Body of pancreas (tissue), 4 donors: Measurements from ENCODE around the gene LMAN2. TPM values are rescaled to one million over a fixed set of nuclear protein-coding genes. Genes with fewer than 3 reads are reported as not detected.

Source experiments
- ATAC-seq: fragments of 150-250 bp; one replicate; pipeline ENCODE4 v1.9.1; 2016
- DNase-seq, 4 donors: peaks; one replicate each; pipeline ENCODE4 v3.0.0-alpha.2; 2019
- H3K27ac ChIP-seq, 4 donors: fragments of 200-600 bp; sonication (generic); 1 replicate in 3 of 4; 2 replicates in 1 of 4; pipeline versions ENCODE4 v1.5.1 to v1.6.1; 2016 to 2019; ENCODE audit warnings: mild to moderate bottlenecking in 1 of 4, mixed read lengths in 1 of 4, moderate library complexity in 1 of 4
- H3K27me3 ChIP-seq, 2 donors: fragments of 200-600 bp; sonication (generic); one replicate each; pipeline ENCODE4 v1.6.0; 2016; ENCODE audit warnings: mild to moderate bottlenecking in 1 of 2
- H3K36me3 ChIP-seq, 2 donors: fragments of 200-600 bp; sonication (generic); replicated peaks in 1 of 2; 2 replicates each; pipeline ENCODE4 v1.5.1; 2016; ENCODE audit warnings: low read depth in 2 of 2; ENCODE audit not compliant: insufficient read depth in 1 of 2
- H3K4me1 ChIP-seq: fragments of 200-600 bp; sonication (generic); one replicate; pipeline ENCODE4 v1.6.0; 2016
- H3K4me3 ChIP-seq, 2 donors: fragments of 200-600 bp; sonication (generic); 1 replicate in 1 of 2; 2 replicates in 1 of 2; pipeline ENCODE4 v1.5.1; 2016 to 2019
- H3K9me3 ChIP-seq, 3 donors: fragments of 200-600 bp; sonication (generic); 1 replicate in 2 of 3; 2 replicates in 1 of 3; pipeline ENCODE4 v1.5.1; 2016
- POLR2A ChIP-seq, 3 donors: fragments of 450-650 bp; IDR thresholded peaks; one replicate each; pipeline ENCODE4 v1.6.1; 2016; ENCODE audit warnings: antibody characterized with exemption in 3 of 3, mild to moderate bottlenecking in 2 of 3
- WGBS, 2 donors: methylation state at CpG; one replicate each; pipeline ENCODE4 v1.1.5; 2017; 5-methylcytosine and 5-hydroxymethylcytosine counted together
- intact Hi-C: fragments of 100-400 bp; cut with DNase I; formaldehyde crosslinking; loops from one replicate; pipeline ENCODE4 v1.15.1; 2023
- total RNA-seq, 2 donors: library from RNA; depleted of rRNA; stranded (reverse); fragments of >200 nt; gene quantifications; one replicate each; pipeline ENCODE4 v1.1.0, GENCODE V29; 2016
- TF ChIP-seq, protein P1 (sequence below), 7 experiments: fragments of 450-650 bp in 4 of 7; fragments of 200-600 bp in 3 of 7; sonication (generic) in 3 of 7; IDR thresholded peaks; one replicate each; pipeline ENCODE4 v1.5.1; 2016 to 2019; ENCODE audit warnings: antibody characterized with exemption in 7 of 7

The LMAN2 gene
- total RNA-seq, 2 donors from 2014 or later, result 218 to 227 TPM

- DNase-seq (no peak), ATAC-seq (no peak)
- no peaks in the 10 kb centered on the region for H3K27me3 ChIP-seq
- no peak for TF ChIP-seq POLR2A (IDR thresholded peaks at IDR 0.05)
- TF ChIP-seq, protein P1, sequence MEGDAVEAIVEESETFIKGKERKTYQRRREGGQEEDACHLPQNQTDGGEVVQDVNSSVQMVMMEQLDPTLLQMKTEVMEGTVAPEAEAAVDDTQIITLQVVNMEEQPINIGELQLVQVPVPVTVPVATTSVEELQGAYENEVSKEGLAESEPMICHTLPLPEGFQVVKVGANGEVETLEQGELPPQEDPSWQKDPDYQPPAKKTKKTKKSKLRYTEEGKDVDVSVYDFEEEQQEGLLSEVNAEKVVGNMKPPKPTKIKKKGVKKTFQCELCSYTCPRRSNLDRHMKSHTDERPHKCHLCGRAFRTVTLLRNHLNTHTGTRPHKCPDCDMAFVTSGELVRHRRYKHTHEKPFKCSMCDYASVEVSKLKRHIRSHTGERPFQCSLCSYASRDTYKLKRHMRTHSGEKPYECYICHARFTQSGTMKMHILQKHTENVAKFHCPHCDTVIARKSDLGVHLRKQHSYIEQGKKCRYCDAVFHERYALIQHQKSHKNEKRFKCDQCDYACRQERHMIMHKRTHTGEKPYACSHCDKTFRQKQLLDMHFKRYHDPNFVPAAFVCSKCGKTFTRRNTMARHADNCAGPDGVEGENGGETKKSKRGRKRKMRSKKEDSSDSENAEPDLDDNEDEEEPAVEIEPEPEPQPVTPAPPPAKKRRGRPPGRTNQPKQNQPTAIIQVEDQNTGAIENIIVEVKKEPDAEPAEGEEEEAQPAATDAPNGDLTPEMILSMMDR (IDR thresholded peaks at IDR 0.05), result no peak
- no peak overlapping the region for H3K27ac ChIP-seq
- WGBS, 2 donors, result 88 to 100% methylated on average over 2 to 8 of the region's 8 CpGs
- no peak overlapping the region for H3K4me3 ChIP-seq
- no peaks in the 10 kb centered on the region for H3K36me3 ChIP-seq
- intact Hi-C loops, result loop anchor here (5.0 kb wide), 1 partner anchor 116 kb away; no protein-coding TSS in a partner anchor
- H3K4me1 ChIP-seq, result peaks cover 5% of the 10 kb centered on the region
- no peaks in the 10 kb centered on the region for H3K9me3 ChIP-seq
Observed at GRCh38 chr5:177386542-177386941, 35.1 kb upstream of the LMAN2 start.

DNA sequence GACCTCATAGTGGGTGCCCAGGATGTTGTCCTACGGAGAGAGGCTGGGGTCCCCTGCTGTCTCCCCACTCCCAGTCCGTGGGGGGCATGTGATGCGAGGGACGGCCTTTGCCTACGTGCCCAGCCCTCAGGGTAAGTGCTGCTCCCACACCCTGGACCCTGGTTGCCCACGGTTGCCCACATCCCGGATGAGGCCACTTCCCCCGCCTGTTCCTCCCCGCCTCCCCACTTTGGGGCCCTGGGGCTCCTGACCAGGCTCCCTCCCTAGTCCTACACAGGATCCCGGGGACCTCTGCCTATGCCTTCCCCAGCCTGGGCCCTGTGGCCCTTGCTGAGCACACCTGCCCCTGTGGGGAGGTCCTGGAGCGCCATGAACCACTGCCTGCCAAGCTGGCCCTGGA, 34.3 kb upstream of the LMAN2 start:
- Histone ChIP-seq H3K27me3 (no peaks in the 10 kb centered on the region), H3K36me3 (no peaks in the 10 kb centered on the region), H3K4me3 (no peak overlapping the region), H3K9me3 (no peaks in the 10 kb centered on the region), H3K27ac (no peak overlapping the region), H3K4me1 (peaks cover 5% of the 10 kb centered on the region)
- 40 to 57% methylated on average over 1 to 9 of the region's 11 CpGs for WGBS, 2 donors
- DNase-seq (no peak), ATAC-seq (no peak)
- intact Hi-C loops, result loop anchor here (5.0 kb wide), 1 partner anchor 117 kb away; no protein-coding TSS in a partner anchor
- TF ChIP-seq, protein P1 (IDR thresholded peaks at IDR 0.05), result no peak
- no peak for TF ChIP-seq POLR2A (IDR thresholded peaks at IDR 0.05)

GRCh38 chr5:177384134-177384533, 32.7 kb upstream of the LMAN2 start, which contains the start of gene SLC34A1:
Gene SLC34A1, plus strand, starts transcription at chr5:177384434. Its CDS starts 1,308 bp downstream, at chr5:177385742.
- no peak for ATAC-seq
- Histone ChIP-seq H3K27me3 (no peaks in the 10 kb centered on the region), H3K27ac (no peak within 1 kb of the TSS), H3K36me3 (no peaks in the 10 kb centered on the region), H3K9me3 (no peaks in the 10 kb centered on the region), H3K4me3 (no peak within 1 kb of the TSS), H3K4me1 (peaks cover 10% of the 10 kb centered on the region)
- DNase-seq, result no peak
- intact Hi-C loops, result no loop called here
- 69 to 70% methylated on average over 4 of the region's 4 CpGs for WGBS, 2 donors
- TF ChIP-seq, protein P1 (IDR thresholded peaks at IDR 0.05), result no peak
- TF ChIP-seq POLR2A (IDR thresholded peaks at IDR 0.05), result no peak

DNA sequence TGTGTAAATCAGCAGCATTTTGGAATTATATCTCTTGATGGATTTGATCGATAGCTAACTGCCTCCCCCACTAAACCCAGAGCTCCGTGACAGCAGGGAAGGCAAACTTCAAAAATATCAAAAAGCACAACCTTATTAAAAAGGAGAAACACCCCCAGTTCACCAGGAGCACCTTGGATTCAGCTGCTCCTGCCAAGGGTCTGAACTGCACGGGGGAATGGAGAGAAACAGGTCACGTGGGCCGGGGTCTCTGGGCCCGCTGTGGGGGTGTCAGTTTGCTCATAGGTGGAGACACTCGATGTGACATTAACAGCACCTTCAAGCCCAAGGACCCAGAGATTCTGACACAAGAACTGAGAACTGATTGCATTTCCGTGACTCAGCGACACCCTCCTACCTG, 31.7 kb upstream of the LMAN2 start:
- intact Hi-C loops, result no loop called here
- H3K36me3 ChIP-seq, result no peaks in the 10 kb centered on the region
- TF ChIP-seq, protein P1 (IDR thresholded peaks at IDR 0.05), result no peak
- TF ChIP-seq POLR2A (IDR thresholded peaks at IDR 0.05), result no peak
- H3K27me3 ChIP-seq, result no peaks in the 10 kb centered on the region
- H3K4me3 ChIP-seq, result no peak overlapping the region
- no peak overlapping the region for H3K27ac ChIP-seq
- peaks cover 20% of the 10 kb centered on the region for H3K4me1 ChIP-seq
- ATAC-seq (no peak), DNase-seq (no peak)
- H3K9me3 ChIP-seq, result no peaks in the 10 kb centered on the region
- 84 to 88% methylated on average over 9 of the region's 9 CpGs for WGBS, 2 donors

DNA sequence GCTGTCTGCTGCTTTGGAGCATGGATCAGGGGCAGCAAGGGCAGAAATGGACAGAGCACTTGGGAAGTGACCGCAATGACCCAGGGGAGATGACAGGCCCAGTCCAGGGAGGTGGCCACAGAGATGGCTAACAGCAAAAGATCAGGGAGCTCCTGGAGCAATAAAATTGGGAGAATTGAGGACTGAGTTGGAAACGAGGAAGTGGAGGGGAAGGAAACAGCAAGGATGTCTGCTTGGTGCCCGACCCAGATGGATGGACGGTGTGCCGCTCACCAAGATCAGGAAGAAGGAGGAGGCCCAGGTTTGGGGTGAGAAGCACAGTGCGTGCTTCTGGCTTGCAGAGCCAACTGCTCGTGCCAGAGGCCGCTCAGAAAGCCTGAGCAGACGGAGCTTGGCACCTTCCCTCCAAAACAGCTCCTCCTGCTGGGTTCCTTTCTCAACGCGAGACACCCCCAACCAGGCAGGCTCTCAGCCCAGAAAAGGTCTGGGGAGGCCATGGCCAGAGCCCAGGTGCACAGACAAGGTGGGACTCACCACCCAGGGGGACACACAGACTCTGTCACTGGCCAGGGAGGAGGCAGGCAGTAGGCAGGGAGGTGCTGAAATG, 31.1 kb upstream of the LMAN2 start:
- H3K4me1 ChIP-seq, result peaks cover 21% of the 10 kb centered on the region
- TF ChIP-seq, protein P1 (IDR thresholded peaks at IDR 0.05), result peak in 6 of 7 experiments; percentile 16 to 65 (median 52)
- TF ChIP-seq POLR2A (IDR thresholded peaks at IDR 0.05), result no peak
- H3K27ac ChIP-seq, result no peak overlapping the region
- ATAC-seq (peak; percentile 75), DNase-seq (peak; percentile 67 to 82 (median 74))
- H3K4me3 ChIP-seq, result no peak overlapping the region
- H3K27me3 ChIP-seq, result no peaks in the 10 kb centered on the region
- no peaks in the 10 kb centered on the region for H3K9me3 ChIP-seq
- H3K36me3 ChIP-seq, result no peaks in the 10 kb centered on the region
- whole genome bisulfite sequencing, 2 donors, result 29 to 32% methylated on average over 11 of the region's 11 CpGs
- intact Hi-C loops, result no loop called here
